Activated CD8-positive, alpha-beta memory T cell treated with anti-CD3 and anti-CD28 coated beads for 24 hours (primary cell): ENCODE results near the gene FGF2.
"Not testable (repeated sequence)": the region's sequence is repeated elsewhere in the genome, so short reads cannot be mapped to it uniquely, and the experiment has no call there.

Experiments used
- DNase-seq: peaks from one replicate; pipeline ENCODE4 v3.0.0-alpha.2; 2020

FGF2 gene

DNA sequence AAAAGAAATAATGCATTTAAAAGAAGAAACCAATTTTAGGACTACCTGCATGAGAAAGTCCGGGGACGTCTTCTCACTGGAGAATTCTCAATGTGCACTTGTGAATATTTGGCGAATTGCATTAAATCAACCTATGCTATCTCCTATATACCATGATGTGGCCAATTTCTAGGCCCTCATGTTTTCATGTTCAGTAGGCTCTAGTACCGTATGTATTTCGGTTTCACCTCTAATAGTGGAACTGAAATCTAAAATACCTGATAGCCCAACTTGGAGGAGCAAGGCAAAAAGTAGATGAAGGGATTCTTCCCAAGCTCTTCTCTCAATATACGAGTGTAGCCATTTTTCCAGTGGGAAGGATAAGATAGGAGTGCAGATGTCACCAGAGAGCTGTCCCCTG is 11.4 kb upstream of the FGF2 start:
- no peak for DNase-seq

DNA sequence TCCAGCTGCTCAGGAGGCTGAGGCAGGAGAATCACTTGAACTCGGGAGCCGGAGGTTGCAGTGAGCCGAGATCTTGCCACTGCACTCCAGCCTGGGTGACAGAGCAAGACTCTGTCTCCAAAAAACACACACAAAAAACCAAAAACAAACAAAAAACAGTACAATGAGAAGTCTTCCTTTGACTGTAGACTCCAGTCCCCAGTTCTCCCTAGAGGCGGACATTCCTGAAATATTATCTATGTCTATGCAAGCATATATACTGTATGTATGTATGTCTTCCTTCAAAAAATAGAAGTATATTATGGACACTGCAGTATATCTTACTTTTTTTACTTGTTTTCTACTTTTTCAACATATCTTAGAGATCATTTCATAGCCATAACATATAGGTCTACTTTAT is 10.2 kb upstream of the FGF2 start:
- DNase-seq, result no peak

DNA sequence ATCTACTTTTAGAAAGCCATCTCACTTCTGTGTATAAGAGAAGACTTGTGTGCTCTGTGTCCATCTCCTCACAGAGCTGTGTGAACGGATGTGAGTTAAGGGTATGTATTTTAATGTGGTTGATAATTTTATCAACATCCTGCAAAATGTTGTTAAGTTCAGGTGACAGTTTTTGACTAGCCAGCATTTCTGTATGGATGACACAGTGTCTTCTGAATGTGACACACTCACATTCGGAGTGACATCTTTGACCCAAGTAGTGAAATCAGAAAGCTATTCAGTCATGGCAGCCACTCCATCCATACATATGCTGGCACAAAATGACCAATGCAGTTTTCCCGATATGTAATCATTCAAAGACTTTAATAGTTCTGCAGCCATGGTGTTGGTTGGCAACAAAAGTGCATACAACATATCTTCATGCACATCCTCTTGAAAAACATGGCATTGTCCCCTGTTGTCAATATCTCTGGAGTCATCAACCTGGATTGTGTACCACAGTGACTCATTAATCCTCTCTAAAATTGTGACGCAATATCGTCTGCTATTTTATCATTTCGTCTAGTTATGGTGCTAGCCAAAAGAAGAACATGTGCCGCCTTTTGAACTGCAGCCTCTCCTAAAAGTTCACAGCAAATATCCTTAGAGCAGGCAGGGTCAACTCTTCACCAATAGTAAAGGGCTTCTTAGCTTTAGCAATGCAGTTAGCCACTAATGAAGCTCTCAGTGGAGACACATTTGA is 6.8 kb upstream of the FGF2 start:
- DNase-seq, result no peak

DNA sequence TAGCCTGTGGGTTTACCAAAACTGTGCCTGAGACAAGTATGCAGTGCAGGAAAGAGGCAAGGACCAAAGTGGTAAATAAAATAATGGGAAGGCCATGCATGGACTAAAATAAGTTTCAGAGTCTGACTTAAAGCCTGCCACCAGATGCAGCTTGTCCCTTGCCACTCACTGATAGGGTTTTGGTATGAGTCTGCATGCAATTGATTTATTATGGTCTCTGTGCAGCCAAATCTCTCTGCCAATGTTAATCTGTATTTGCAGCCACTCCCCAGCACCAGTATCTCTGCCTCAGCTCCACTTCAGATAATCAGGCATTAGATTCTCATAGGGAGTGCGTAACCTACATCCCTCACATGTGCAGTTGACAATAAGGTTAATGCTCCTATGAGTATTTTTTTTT is 5.5 kb upstream of the FGF2 start:
- no peak for DNase-seq

DNA sequence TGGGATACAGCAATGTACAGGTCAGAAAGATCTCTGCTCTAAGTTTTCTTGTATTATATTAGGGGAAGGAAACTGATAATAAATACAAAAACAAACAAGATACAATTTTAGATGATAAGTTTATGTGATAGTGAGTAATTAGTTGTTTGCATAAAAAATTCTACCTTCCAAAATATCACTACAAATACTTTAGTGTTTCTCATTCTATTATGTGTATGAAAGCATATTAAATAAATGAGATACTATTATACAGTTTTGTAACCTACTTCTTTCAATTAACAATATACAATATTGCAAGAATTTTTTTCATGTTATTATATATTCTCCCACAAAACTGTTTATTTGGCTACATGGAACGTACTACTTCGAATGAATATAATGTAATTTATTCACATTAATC is 4.2 kb upstream of the FGF2 start:
- no peak for DNase-seq

DNA sequence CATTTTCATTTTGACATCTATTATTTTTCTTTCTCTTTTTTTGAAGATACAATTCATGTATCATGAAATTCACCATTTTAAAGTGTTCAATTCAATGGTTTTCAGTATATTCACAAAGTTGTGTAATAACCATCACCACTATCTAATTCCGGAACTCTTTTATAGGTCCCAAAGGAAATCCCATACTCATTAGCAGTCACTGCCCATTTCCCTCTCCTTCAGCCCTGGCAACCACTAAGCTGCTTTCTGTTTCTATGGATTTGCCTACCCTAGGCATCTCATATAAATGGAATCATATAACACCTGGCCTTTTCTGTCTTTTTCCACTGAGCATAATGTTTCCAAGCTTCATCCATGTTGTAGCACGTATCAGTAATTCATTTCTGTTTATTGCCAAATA is 3.2 kb upstream of the FGF2 start:
- no peak for DNase-seq

DNA sequence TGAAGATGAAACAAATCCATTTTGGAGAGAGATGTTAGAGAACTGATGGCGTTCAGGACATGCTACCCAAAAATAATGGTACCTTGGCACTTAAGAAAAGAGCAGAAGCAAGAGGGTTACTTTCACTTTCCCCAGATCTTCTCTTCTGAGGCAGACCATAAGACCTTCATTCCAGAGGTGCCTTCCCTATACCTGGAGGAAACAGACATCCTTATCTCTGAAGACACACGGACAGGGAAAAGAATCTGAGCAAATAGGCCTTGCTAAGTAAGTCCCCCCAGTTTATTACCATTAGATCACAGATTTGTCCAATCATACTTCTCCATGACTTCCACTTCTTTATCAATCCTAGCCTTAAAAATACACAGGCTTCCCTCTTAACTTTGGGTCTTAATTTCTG is 2.0 kb upstream of the FGF2 start:
- no peak for DNase-seq

DNA sequence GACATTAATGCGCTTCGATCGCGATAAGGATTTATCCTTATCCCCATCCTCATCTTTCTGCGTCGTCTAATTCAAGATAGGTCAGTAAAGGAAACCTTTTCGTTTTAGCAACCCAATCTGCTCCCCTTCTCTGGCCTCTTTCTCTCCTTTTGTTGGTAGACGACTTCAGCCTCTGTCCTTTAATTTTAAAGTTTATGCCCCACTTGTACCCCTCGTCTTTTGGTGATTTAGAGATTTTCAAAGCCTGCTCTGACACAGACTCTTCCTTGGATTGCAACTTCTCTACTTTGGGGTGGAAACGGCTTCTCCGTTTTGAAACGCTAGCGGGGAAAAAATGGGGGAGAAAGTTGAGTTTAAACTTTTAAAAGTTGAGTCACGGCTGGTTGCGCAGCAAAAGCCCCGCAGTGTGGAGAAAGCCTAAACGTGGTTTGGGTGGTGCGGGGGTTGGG is 528 bp upstream of the FGF2 start:
- no peak for DNase-seq

DNA sequence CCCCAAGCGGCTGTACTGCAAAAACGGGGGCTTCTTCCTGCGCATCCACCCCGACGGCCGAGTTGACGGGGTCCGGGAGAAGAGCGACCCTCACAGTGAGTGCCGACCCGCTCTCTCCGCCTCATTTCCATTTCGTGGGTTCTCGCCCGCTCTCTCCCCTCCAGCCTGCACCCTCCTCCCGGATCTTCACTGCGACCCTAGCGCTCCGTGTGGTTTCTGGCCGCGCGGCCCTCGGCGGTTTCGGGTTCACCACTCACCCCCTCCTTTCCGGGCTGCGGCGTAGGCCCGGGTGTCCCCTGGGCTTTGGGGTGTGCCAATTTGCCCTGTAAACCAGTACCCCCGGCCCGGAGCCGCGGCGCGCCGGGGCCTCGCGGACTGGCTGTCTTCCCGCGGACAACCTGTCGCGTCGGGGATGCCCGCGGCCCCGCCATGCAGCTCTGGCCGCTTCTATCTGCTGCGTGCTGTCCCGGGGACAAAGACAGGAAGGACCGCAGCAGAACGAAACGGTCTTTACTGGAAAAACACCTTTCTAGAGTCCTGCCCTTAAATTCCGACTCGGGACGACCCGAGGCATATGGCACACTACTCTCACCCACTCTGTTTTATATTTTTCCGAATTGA is 737 bp downstream of the FGF2 start:
- DNase-seq, result peak; percentile 69

DNA sequence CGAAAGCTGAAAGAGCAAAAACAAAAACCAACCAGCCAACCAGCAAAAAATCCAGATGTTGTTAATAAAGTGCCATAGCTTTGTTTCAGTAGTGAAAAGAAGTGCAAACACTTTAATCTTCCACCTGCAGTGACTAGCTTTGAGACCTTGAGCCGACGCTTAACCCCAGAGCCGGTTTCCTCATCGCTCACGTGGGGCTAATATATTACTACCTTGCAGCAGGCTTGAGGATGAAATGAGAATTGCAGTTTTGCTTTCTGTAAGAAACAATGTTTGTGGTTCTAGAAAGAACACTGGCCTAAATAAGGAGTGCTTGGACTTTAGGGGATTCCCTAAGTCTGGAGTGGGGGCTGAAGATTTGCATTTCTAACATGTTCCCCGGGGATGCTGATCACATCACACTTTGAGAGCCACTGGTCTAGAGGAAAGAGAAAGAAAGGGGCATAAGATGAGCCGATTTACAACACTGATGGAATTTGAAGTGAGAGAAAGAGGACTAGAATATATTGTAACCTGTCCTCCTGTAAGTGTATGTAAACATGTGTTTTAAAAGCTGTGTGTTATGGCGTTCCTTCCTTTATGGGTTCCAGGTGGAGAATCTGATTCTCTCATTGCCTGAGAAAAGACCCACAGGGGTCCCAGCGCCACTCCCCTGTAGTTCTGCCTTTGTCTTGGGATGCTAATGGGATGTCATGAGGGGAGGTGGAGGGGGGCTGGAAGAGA is 1.4 kb downstream of the FGF2 start:
- DNase-seq, result no peak

DNA sequence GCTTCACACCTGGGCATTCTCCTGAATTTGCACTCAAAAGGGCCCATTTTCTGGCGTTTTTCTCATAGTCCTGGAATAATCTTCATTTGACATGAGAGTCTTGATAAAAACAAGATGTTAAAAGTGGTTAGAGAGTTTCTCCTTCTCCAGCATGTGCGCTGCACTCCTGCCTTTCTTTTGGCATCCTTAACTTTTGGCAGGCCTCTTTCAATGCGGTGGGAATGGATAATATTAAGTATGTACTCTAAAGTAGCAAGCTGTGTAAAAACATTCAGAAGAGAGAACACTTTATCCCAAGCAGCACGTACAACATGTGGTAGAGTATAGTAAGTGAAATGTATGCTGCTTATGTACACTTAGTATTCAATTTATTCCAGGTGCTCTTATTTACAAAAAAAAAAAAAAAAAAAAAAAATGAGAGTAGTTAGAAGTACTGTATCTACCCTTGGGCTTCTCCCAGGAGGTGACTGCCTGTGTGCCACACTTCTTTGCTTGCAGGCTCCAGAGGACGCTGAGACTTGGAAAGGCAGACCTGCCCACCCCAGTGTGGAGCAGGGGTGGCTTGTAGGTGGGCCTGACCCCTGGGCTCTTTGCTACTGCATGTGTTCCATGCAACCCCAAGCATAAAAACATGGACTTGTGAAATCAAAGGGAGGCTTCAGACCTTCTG is 3.9 kb downstream of the FGF2 start:
- DNase-seq, result no peak

DNA sequence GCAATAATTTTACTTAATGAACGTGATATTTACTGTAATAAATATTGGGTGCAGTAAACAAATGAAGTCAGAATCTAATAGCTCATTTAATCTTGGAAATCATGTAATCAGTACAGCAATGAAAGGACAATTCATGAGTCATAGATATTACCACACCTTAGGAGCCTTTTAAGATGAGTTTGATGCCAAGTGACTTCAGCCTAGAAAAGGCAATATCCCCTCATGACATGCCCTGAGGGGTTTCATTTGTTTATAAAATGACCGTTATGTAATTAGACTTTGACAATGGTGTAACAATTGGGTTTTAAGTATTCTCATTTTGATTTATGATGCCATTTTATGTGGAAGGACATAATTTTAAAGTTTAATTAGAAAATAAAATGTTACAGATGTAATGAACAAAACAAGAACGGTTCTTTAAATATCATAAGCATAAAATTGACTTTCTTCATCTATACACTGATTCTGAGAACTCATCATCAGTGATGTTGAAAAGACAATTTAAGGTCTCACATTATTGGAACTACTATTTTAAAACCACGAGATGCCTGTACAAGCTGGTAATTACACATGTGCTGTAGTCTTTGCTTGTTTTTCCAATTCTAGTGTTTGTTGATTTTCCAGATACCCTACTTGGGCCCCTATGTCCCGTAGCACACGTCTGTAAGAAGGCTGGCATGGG is 5.0 kb downstream of the FGF2 start:
- no peak for DNase-seq

DNA sequence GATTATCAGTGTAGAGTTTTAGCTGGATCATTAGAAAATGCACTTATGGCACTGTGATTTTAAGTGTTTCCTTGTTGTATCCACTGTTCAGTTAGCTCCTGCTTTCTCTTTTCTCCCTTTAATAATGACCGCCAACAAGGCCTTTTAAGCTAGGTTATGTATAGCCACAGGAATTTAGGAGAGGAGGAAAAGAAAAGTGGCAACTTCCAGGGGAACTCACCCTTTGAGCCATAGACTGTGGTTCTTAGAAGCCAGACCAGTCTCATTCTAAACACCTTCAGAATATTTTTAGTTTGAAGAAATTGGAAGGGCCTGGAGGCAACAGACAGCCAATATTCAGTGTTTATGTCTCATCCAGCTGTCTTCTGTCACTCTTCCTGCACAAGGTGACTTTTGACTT is 6.1 kb downstream of the FGF2 start:
- no peak for DNase-seq

DNA sequence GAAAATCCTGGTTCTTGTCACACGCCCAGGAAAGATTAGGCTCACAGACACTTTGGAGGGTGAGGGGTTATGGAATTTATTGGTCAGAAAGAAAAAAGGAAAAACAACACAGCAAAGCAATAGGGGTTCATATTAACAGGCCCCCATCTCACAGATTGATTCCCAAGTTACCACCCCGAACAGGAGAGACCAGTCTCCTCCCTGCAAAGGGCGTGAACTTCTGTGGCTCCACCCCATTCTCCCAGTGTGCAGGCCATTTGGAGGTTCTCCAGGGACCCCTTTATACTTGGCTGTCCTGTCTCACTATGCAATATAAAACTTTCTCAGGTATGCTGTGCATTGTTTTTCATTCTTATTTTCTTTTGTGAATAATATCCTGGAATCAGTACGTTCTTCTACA is 7.4 kb downstream of the FGF2 start:
- DNase-seq, result no peak

DNA sequence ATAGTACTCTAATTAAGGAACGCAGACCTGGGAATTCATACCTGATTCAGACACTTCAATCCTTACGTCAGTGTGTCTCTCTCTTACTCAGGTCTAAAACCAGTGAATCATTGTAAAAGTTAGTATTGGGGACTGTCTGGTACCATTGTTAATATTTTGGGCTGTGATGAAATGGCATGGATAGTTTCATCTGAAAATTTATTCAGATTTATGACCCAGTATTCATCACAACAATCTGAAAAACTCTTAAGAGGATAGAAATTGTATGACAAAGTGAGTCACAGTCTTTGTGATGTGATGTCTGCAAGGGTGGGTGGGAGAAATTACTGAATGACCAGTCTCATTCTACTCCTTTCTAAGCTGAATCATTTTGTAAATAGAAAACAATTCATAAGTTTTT is 10.3 kb downstream of the FGF2 start:
- no peak for DNase-seq

DNA sequence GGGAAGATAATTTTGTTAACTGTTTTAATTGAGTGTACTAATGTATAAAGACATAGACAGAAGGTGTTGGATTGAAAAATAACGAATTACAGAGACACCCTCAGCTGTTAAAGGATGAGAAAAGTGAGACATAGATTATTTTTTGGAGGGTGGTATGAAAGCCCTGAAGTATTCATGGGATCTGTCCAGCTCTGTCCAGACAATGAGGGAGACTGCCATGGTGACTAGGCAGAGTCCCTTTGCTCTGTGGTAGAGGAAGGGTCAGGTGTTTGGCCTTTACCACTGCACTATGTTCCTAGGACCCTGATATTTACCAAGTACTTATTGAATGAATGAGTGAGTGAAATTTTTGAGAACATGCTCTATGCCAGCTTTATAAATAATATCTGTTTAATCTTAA is 11.4 kb downstream of the FGF2 start:
- no peak for DNase-seq

DNA sequence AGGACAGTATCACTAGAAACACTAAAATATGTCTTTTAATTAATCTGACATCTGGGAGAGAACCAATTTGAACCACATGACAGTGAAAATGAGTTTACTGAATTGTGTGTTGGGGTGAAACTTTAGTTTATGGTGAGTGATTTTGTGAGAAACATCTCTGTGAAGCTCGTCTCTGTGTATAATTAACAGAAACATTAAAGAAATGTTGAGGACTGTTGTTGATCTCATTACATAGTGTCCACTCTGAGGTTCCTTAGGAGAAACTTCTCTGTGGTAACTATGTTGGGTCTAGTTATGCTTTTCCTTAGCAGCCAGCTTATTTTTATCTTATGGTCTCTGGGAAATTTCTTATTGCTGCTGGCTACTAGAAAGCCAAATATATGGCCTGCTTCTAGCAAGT is 15.8 kb downstream of the FGF2 start:
- DNase-seq, result no peak

DNA sequence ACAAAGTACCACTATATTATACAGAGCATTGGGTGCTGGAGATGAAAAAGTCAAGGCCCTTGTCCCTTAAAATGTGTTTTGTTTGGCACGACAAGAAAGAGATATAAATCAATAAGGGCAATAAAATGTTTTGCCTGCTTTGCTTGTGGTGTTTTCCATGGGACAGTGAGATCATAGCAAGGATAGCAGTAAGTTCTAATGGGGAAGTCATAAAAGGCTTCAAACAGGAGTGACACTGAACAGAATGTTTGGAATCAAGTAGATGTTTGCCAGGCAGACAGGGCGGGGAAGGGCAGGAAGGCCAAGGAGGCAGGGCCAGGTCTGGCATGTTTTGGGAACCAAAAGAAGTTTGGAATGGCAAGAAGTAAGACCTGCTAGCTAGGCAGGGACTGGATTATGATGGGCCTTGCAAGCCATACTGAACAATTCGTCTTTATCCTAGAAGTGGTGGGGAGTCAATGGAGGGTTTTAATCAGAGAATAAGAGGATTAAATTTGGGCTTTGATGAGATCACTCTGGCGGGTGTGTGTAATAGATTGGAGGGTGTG is 16.4 kb downstream of the FGF2 start:
- no peak for DNase-seq

DNA sequence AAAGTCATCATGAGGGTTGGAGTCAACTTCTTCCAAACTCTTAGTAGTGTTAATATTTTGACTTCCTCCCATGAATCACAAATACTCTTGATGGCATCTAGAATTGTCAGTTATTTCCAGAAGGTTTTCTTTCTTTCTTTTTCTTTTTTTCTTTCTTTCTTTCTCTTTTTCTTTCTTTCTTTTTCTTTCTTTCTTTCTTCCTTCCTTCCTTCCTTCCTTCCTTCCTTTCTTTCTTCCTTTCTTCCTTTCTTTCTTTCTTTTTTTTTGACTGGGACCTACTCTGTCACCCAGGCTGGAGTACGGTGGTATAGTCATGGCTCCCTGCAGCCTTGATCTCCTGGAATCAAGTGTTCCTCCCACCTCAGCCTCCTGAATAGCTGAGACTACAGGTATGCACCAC is 17.8 kb downstream of the FGF2 start:
- not testable (repeated sequence) for DNase-seq

DNA sequence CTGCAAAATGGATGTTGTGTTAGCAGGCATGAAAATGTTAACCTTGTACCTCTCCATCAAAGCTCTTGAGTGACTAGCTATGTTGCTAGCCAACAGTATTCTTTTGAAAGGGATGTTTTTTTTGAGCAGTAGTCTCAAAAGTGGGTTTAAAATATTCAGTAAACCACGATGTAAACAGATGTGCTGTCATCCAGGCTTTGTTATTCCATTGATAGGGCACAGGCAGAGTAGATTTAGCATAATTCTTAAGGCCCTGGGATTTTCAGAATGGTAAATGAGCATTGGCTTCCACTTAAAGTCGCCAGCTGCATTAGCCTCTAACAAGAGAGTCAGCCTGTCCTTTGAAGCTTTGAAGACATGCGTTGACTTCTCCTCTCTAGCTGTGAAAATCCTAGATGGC is 18.4 kb downstream of the FGF2 start:
- no peak for DNase-seq

DNA sequence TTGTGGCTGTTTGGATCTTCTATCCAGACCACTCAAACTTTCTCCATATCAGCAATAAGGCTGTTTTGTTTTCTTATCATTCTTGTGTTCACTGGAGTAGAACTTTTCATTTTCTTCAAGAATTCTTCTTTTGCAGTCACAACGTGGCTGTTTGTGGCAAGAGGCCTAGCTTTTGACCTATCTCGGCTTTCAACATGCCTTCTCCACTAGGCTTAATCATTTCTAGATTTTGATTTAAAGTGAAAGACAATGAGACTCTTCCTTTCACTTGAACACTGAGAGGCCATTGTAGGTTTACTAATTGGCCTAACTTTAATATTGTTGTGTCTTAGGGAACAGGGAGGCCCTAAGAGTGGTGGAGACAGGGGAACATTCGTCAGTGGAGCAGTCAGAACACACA is 19.1 kb downstream of the FGF2 start:
- no peak for DNase-seq

DNA sequence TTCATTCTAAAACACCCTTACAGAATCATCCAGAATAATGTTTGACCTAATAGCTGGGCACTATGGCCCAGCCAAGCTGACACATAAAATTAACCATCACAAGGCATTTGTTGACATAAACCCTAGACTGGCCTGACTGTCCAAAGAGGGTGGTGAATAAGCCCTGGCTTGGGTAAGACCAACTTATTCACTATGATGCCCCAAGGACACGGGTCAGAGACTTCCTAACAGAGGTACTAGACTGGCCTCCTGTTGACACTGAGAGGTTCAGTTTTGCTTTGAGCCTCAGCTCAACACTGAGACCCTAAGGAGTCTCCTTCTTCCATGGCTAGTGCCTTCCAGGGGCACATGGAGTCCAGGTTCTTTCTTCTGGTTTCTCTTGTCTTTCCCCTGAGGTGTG is 21.3 kb downstream of the FGF2 start:
- DNase-seq, result no peak

DNA sequence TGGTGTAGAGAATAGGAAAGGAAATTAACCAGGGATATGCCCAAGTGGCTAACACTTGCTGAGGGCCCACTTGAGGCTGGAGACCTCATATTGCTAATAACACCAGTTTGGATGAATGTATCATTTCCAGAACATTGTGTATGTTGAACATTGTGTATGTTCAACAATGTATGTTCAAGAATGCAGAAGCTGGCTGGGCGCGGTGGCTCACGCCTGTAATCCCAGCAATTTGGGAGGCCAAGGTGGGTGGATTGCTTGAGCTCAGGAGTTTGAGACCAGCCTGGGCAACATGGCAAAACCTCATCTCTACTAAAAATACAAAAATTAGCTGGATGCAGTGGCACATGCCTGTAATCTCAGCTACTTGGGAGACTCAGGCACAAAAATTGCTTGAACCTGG is 23.2 kb downstream of the FGF2 start:
- DNase-seq, result not testable (repeated sequence)
